ENCODE results near the gene HSD17B2. TPM values are rescaled to one million over a fixed set of nuclear protein-coding genes. Genes with fewer than 3 reads are reported as not detected.

Gene HSD17B2
- total and polyA plus RNA-seq, 2 donors (not counting 1 experiment from before 2014, with no cell fraction given), result 0.33 to 1.6 TPM

- peaks cover 6% of the 10 kb centered on the region for H3K36me3 ChIP-seq (ENCODE audit: control insufficient read depth, insufficient read depth, low read length)
- H3K79me2 ChIP-seq (ENCODE audit: control insufficient read depth, insufficient read depth, low read length), result no peaks in the 10 kb centered on the region
- no peak overlapping the region for H3K4me2 ChIP-seq (ENCODE audit: extremely low read depth, insufficient read depth, low read length)
- DNase-seq (ENCODE audit: low read depth in 2 of 2), result no peak
- H4K20me1 ChIP-seq (ENCODE audit: control insufficient read depth, extremely low read depth, insufficient read depth, low read length), result no peaks in the 10 kb centered on the region
- no peaks in the 10 kb centered on the region for H3K4me1 ChIP-seq (ENCODE audit: control insufficient read depth, extremely low read depth, insufficient read depth, low read length)
- no peaks in the 10 kb centered on the region for H3K9me3 ChIP-seq (ENCODE audit: control insufficient read depth, insufficient read depth, low read depth, low read length)
- no peaks in the 10 kb centered on the region for H3K27me3 ChIP-seq (ENCODE audit: control insufficient read depth, insufficient read depth, low read length)
- no peak for TF ChIP-seq CTCF (conservative IDR thresholded peaks at IDR 0.05 in 1 of 2, IDR thresholded peaks at IDR 0.05 in 1 of 2; ENCODE audit: low read depth in 1 of 2, low read length in 2 of 2)
- TF ChIP-seq EZH2 (IDR thresholded peaks at IDR 0.05; ENCODE audit: low read length, missing control alignments), result no peak
- no peak overlapping the region for H3K27ac ChIP-seq (ENCODE audit: insufficient read depth, low read length)
- no peak overlapping the region for H3K9ac ChIP-seq (ENCODE audit: insufficient read depth, low read length)
- no peak overlapping the region for H3K4me3 ChIP-seq (replicated peaks in 1 of 4; ENCODE audit: control extremely low read depth in 1 of 4, insufficient read depth in 1 of 4, low read depth in 3 of 4, low read length in 4 of 4)
- H2AFZ ChIP-seq (ENCODE audit: low read length), result no peak overlapping the region
These were observed 111.9 kb downstream of the HSD17B2 start for GRCh38 chr16:82146957-82147356.

DNA sequence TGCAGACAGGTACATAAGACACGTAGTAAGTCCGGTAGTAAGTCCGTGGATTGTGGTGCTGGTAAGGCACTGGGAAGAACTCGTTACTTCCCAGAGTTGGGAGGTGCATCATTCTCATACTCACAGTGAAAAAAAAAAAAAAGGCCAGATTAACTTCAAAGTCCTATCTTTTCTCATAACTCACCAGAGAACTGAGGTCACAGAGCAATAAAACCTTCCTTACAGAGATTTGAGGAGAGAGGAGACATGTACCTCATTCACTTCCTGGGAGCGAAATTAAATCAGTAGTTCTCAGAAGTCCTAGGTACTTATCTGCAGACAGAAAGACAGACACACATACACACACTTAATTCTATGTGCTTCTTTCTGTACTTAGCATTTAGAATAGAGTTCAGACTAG lies 112.5 kb downstream of the HSD17B2 start:
- no peak for TF ChIP-seq EZH2 (IDR thresholded peaks at IDR 0.05; ENCODE audit: low read length, missing control alignments)
- TF ChIP-seq CTCF (conservative IDR thresholded peaks at IDR 0.05 in 1 of 2, IDR thresholded peaks at IDR 0.05 in 1 of 2; ENCODE audit: low read depth in 1 of 2, low read length in 2 of 2), result no peak
- Histone ChIP-seq H3K9me3 (ENCODE audit: control insufficient read depth, insufficient read depth, low read depth, low read length) (no peaks in the 10 kb centered on the region), H4K20me1 (ENCODE audit: control insufficient read depth, extremely low read depth, insufficient read depth, low read length) (no peaks in the 10 kb centered on the region), H3K4me2 (ENCODE audit: extremely low read depth, insufficient read depth, low read length) (no peak overlapping the region), H3K27me3 (ENCODE audit: control insufficient read depth, insufficient read depth, low read length) (no peaks in the 10 kb centered on the region), H3K4me3 (replicated peaks in 1 of 4; ENCODE audit: control extremely low read depth in 1 of 4, insufficient read depth in 1 of 4, low read depth in 3 of 4, low read length in 4 of 4) (no peak overlapping the region), H2AFZ (ENCODE audit: low read length) (no peak overlapping the region), H3K4me1 (ENCODE audit: control insufficient read depth, extremely low read depth, insufficient read depth, low read length) (peaks cover 3% of the 10 kb centered on the region), H3K9ac (ENCODE audit: insufficient read depth, low read length) (no peak overlapping the region), H3K36me3 (ENCODE audit: control insufficient read depth, insufficient read depth, low read length) (peaks cover 6% of the 10 kb centered on the region), H3K79me2 (ENCODE audit: control insufficient read depth, insufficient read depth, low read length) (peaks cover 1% of the 10 kb centered on the region), H3K27ac (ENCODE audit: insufficient read depth, low read length) (no peak overlapping the region)
- no peak for DNase-seq (ENCODE audit: low read depth in 2 of 2)

Other genes starting within 250 kb of the HSD17B2 start
- gene SDR42E1, start 23.8 kb upstream of the HSD17B2 start, total RNA-seq, result 0.77 and 1.8 TPM in 2 replicates
- gene SDR42E1, start 23.8 kb upstream of the HSD17B2 start, polyA plus RNA-seq, result 0.62 and 1.0 TPM in 2 replicates
- 19.5 and 30.4 TPM in 2 replicates for gene MPHOSPH6, start 135.0 kb downstream of the HSD17B2 start, total RNA-seq
- 36.5 and 57.4 TPM in 2 replicates for gene MPHOSPH6, start 135.0 kb downstream of the HSD17B2 start, polyA plus RNA-seq